LHCN-M2 (cell line): Measurements from ENCODE around the gene ICAM2. TPM values are rescaled to one million over a fixed set of nuclear protein-coding genes. Genes with fewer than 3 reads are reported as not detected.

Experiments used
- DNase-seq: peaks from one replicate; pipeline ENCODE4 v3.0.0-alpha.2; 2012; ENCODE audit warnings: low read depth
- polyA plus RNA-seq: library from polyadenylated mRNA; unstranded; fragments of >200 nt; gene quantifications from one replicate; pipeline ENCODE4 v1.2.1, GENCODE V29; 2012; ENCODE audit warnings: missing spikeins
- total RNA-seq: library from RNA; depleted of rRNA; stranded (reverse); fragments of >200 nt; gene quantifications from 2 replicates; pipeline ENCODE4 v1.2.3, GENCODE V29; 2014; rRNA removed

Gene ICAM2
- total RNA-seq = 0.29 and 1.2 TPM in 2 replicates
- polyA plus RNA-seq = 0.56 TPM

GRCh38 chr17:64020056-64020766 is at the start of gene ICAM2:
TSS of gene ICAM2 (minus strand) at chr17:64020633. CDS start at chr17:64006691, 13,942 bp downstream.
- no peak for DNase-seq

GRCh38 chr17:64070213-64070612 is 49.8 kb upstream of the ICAM2 start:
- DNase-seq = no peak

GRCh38 chr17:64069143-64069542 is 48.7 kb upstream of the ICAM2 start:
- no peak for DNase-seq

GRCh38 chr17:64067657-64068056 is 47.2 kb upstream of the ICAM2 start:
- DNase-seq = no peak

- DNase-seq = no peak
These were observed 46.3 kb upstream of the ICAM2 start for GRCh38 chr17:64066716-64067115.

GRCh38 chr17:64065161-64065560 is 44.7 kb upstream of the ICAM2 start:
- DNase-seq = no peak

- DNase-seq = no peak
These were observed 43.9 kb upstream of the ICAM2 start for GRCh38 chr17:64064331-64064730.

GRCh38 chr17:64063766-64064224 is 43.4 kb upstream of the ICAM2 start:
- DNase-seq = no peak

GRCh38 chr17:64063088-64063487 is 42.7 kb upstream of the ICAM2 start:
- no peak for DNase-seq

GRCh38 chr17:64061178-64061898 is 40.9 kb upstream of the ICAM2 start:
- DNase-seq = no peak

GRCh38 chr17:64060331-64060730 is 39.9 kb upstream of the ICAM2 start:
- no peak for DNase-seq

- DNase-seq = no peak
These were observed 39.3 kb upstream of the ICAM2 start for GRCh38 chr17:64059756-64060155.

- DNase-seq = no peak
These were observed 38.2 kb upstream of the ICAM2 start for GRCh38 chr17:64058621-64059020.

GRCh38 chr17:64057701-64058263 is 37.3 kb upstream of the ICAM2 start:
- no peak for DNase-seq

GRCh38 chr17:64056269-64057005 is 36.0 kb upstream of the ICAM2 start:
- DNase-seq = no peak

- no peak for DNase-seq
These were observed 35.0 kb upstream of the ICAM2 start for GRCh38 chr17:64055183-64056142.

GRCh38 chr17:64054304-64054703 is 33.9 kb upstream of the ICAM2 start:
- DNase-seq = no peak

- DNase-seq = no peak
These were observed 32.7 kb upstream of the ICAM2 start for GRCh38 chr17:64053101-64053500.

GRCh38 chr17:64051153-64051552 is 30.7 kb upstream of the ICAM2 start:
- DNase-seq = no peak

- DNase-seq = no peak
These were observed 28.4 kb upstream of the ICAM2 start for GRCh38 chr17:64048805-64049204.

GRCh38 chr17:64045176-64045575 is 24.7 kb upstream of the ICAM2 start:
- DNase-seq = no peak
